GM21447 (cell line): ENCODE results near the gene DDX25.
"Not testable (repeated sequence)": the region's sequence is repeated elsewhere in the genome, so short reads cannot be mapped to it uniquely, and the experiment has no call there.

Experiments
- ATAC-seq: cut with Tn5 transposase; IDR thresholded peaks from one replicate; pipeline ENCODE4 v1.9.1; 2021; ENCODE audit not compliant: unreplicated experiment

Gene DDX25

GRCh38 chr11:125903711-125904659, at the start of gene DDX25:
TSS of gene DDX25 (plus strand) at chr11:125904508. CDS start at chr11:125904518, 10 bp downstream.
- no peak for ATAC-seq

GRCh38 chr11:125857670-125858069, 46.6 kb upstream of the DDX25 start:
- not testable (repeated sequence) for ATAC-seq

DNA sequence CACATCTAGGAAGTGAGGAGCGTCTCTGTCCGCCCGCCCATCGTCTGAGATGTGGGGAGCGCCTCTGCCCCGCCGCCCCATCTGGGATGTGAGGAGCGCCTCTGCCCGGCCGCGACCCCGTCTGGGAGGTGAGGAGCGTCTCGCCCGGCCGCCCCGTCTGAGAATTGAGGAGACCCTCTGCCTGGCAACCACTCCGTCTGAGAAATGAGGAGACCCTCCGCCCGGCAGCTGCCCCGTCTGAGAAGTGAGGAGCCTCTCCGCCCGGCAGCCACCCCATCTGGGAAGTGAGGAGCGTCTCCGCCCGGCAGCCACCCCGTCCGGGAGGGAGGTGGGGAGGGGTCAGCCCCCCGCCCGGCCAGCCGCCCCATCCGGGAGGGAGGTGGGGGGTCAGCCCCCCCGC, 41.5 kb upstream of the DDX25 start:
- ATAC-seq: not testable (repeated sequence)

DNA sequence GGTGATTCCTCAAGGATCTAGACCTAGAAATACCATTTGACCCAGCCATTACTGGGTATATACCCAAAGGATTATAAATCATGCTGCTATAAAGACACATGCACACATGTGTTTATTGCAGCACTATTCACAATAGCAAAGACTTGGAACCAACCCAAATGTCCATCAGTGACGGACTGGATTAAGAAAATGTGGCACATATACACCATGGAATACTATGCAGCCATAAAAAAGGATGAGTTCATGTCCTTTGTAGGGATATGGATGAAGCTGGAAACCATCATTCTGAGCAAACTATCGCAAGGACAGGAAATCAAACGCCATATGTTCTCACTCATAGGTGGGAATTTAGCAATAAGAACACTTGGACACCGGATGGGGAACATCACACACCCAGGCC, 39.0 kb upstream of the DDX25 start:
- ATAC-seq: not testable (repeated sequence)

- no peak for ATAC-seq
Measured at GRCh38 chr11:125869521-125869920, 34.8 kb upstream of the DDX25 start.

DNA sequence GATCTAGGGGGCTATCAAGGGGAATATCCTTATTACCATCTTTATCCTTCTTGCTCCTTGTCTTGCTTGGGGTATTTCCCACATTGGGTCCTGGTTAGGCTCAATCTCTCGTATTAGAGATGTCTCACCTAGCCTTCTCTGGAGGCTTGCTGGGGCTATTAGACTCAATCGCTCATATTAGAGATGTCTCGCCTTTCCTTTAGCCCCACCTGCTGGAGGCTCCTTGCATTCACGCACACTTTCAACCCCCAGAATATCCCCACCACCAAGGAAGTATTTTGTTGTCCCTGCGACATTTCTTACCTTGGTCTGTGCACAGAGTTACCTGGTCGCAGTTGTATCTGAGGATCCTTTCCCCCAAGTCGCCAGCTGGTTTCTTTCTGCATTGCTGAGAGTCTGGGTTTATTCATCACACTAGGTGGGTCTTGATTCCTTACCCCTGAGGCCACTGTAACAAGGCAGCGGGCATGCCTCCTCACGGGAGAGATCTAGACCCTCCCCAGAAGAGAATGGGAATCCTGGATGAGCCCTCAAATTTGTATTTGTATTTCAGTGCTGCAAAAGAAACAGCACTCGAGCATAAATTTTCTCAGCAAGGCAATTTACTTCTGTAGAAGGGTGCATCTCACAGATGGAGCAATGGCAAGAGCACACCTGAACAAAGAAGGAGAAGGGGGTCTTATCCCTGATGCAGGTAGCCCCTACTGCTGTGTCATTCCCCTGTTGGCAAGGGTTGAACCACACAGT, 32.7 kb upstream of the DDX25 start:
- ATAC-seq: no peak

GRCh38 chr11:125872138-125872491, 32.2 kb upstream of the DDX25 start:
- no peak for ATAC-seq

GRCh38 chr11:125873881-125874555, 30.3 kb upstream of the DDX25 start:
- ATAC-seq: no peak

- ATAC-seq: peak; percentile 77
Measured at GRCh38 chr11:125874556-125875124, 29.7 kb upstream of the DDX25 start.

DNA sequence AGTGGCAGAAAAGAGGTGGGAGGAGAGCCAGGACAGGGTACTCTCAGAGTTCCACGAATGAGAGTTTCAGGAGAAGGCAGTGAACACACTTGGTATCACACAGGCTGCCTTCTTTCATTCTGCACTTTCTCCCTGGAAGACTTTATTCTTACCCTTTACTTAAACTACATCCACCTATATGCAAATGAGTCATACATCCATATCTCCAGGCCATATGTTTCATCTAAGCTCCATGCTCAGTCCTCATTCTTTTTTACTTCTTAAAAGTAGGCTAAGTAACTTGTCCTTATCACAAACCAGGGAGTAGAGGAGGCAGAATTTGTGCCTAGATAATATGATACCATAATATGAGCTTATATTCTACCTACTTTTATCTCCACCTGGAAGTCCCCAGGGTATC, 23.0 kb upstream of the DDX25 start:
- ATAC-seq: no peak

DNA sequence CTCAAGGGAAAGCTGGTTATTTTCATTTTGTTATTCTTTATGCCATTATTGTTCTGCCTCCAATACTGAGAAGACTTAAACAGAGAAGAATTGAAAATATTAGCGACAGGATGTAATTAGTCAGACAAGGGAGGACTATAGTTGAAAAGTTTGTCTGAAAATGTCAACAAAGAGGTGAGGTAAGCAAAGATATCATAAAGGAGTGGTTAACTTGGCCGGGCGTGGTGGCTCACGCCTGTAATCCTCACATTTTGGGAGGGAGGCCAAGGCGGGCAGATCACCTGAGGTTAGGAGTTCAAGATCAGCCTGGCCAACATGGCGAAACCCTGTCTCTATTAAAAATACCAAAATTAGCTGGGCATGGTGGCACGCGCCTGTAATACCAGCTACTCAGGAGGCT, 20.9 kb upstream of the DDX25 start:
- no peak for ATAC-seq

- peak; percentile 36 for ATAC-seq
Measured at GRCh38 chr11:125886997-125887372, 17.3 kb upstream of the DDX25 start.

- peak; percentile 87 for ATAC-seq
Measured at GRCh38 chr11:125887373-125888324, 16.7 kb upstream of the DDX25 start, which contains the start of gene HYLS1. TSS of gene HYLS1 (plus strand) at chr11:125887668. CDS start at chr11:125899369, 11,701 bp downstream.

DNA sequence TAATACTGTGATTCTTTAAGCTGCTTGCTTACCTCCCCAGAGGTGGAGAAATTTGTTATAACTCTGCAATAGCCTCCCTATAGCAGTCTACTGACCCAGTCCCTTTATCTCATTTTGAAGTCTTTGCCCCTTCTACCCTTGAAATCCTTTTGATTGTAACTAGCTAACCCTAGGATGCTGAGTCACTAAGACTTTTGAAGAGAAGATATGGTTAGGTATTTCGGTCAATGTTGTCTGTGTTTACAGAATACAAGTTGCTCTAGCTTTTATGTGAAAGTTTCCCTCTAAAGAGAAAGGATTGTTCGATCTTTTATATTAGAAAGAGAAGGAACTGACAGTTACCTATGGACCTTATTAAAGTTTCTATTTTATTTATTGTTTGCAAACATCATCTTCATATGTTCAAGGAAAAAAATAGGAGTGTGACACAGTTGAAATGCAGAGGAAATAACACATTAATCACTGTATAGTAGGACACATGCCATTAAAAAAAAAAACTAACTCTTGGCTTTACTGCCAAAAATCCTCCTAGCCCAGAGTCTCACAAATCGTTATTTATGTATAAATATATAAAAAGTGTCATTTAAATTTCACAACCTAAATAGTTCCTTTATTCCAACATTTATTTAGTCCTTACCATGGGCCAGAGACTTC, 13.7 kb upstream of the DDX25 start:
- ATAC-seq: no peak

DNA sequence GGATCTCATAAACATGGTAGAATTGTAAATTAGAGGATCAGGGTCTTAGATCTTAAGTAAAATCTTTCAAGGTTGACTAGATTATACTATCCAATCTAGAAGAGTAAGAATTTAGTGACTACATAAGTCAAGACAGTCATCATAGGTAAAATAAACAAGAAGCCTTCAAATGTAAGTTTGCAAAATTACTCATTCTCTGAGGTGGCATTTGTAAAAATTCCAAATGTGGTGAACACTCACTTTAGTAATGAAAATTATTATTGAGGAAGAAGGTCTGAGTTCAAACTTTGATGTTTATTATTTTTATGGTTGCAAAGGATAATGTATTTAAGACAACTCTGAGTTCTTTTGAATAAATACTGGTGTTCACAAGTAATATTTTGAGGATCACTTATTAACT, 12.2 kb upstream of the DDX25 start:
- no peak for ATAC-seq

DNA sequence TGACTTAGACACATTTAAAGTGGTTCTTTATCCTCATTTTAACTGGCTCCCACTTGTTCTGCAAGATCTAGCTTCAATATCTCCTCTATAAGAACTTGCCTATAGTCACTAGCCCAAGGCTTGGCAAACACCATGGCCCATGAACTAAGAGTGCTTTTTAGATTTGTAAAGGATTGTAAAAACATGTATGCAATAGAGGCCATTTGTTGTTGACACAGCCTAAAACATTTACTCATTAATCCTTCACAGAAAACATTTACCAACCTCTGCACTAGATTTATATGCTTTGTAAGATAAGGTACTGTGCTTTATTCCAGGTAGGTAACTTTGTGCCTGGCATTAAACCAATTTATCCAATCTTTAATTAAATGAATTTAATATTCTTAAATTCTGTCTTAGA, 11.3 kb upstream of the DDX25 start:
- no peak for ATAC-seq

DNA sequence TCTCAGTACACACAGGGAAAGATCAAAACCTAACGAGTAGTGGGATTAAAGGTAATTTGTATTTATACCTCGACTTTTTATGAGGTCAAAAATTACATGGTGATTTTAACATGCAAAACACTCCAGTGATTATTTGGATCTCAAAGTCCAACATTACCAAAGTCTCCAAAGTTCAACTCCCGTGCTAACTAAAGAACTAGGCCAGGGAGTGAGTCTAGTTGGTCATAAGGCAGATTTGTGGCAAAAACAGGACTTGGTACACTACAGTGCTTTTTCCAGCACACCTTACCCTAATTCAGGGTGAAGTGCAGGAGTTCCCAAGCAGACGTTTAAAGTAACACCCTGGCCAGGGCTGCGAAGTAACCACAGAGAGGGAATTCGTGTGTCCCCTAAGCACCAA, 2.4 kb upstream of the DDX25 start:
- ATAC-seq: no peak

- ATAC-seq: no peak
Measured at GRCh38 chr11:125902277-125902926, 1.9 kb upstream of the DDX25 start.
